ENCODE measurements around the gene KSR2.

Gene KSR2

GRCh38 chr12:117403586-117404139, 565.1 kb downstream of the KSR2 start:
- Histone ChIP-seq H3K27ac (ENCODE audit: low read depth, low read length, poor library complexity, severe bottlenecking) (no peak overlapping the region), H3K9me3 (ENCODE audit: low read length) (no peaks in the 10 kb centered on the region), H3K9me2 (ENCODE audit: low read depth, low read length) (no peaks in the 10 kb centered on the region), H3K9ac (ENCODE audit: low read length) (no peak overlapping the region), H3K79me2 (ENCODE audit: insufficient read depth, low read length) (no peaks in the 10 kb centered on the region), H3F3A (ENCODE audit: insufficient read depth, low read length) (no peaks in the 10 kb centered on the region), H4K20me1 (ENCODE audit: insufficient read depth, low read length) (no peaks in the 10 kb centered on the region), H2AFZ (ENCODE audit: low read length) (no peak overlapping the region), H3K36me3 (ENCODE audit: insufficient read depth, low read length) (no peaks in the 10 kb centered on the region), H3K4me2 (ENCODE audit: low read length) (no peak overlapping the region), H3K4me3 (ENCODE audit: low read depth, low read length, poor library complexity, severe bottlenecking) (no peak overlapping the region), H3K27me3 (ENCODE audit: insufficient read depth, low read length) (no peaks in the 10 kb centered on the region), H3K4me1 (ENCODE audit: insufficient read depth, low read length, severe bottlenecking) (no peaks in the 10 kb centered on the region)
- TF ChIP-seq EZH2 (IDR thresholded peaks at IDR 0.05; ENCODE audit: borderline replicate concordance, low read length) (no peak), CTCF (IDR thresholded peaks at IDR 0.05; ENCODE audit: low read length) (no peak)
